DOHH2 (cell line): ENCODE measurements around the gene ARMC10.

Experiments used
- H3F3A ChIP-seq: fragments of 200-600 bp; sonication (generic), shearing (Covaris generic); 2 replicates; pipeline ENCODE4 v1.6.0; 2016; ENCODE audit warnings: antibody characterized with exemption, mild to moderate bottlenecking; ENCODE audit not compliant: control insufficient read depth, insufficient read depth
- H3K27ac ChIP-seq: fragments of 200-600 bp; sonication (generic); 2 replicates; pipeline ENCODE4 v1.5.1; 2014; ENCODE audit warnings: low read depth, mild to moderate bottlenecking, low read length, moderate library complexity
- H3K27me3 ChIP-seq: fragments of 200-600 bp; sonication (generic); 2 replicates; pipeline ENCODE4 v1.6.1; 2014; ENCODE audit warnings: mild to moderate bottlenecking, low read length, mixed read lengths; ENCODE audit not compliant: control insufficient read depth
- H3K36me3 ChIP-seq: fragments of 200-600 bp; sonication (generic); 2 replicates; pipeline ENCODE4 v1.6.1; 2014; ENCODE audit warnings: mild to moderate bottlenecking, low read length, moderate library complexity, mixed read lengths; ENCODE audit not compliant: control insufficient read depth
- H3K4me1 ChIP-seq: fragments of 200-600 bp; sonication (generic); 2 replicates; pipeline ENCODE4 v1.6.1; 2014; ENCODE audit warnings: mild to moderate bottlenecking, low read length, mixed read lengths; ENCODE audit not compliant: control insufficient read depth
- H3K4me2 ChIP-seq: fragments of 200-600 bp; sonication (generic); 2 replicates; pipeline ENCODE4 v1.6.0; 2014; ENCODE audit warnings: mild to moderate bottlenecking, low read length, moderate library complexity
- H3K4me3 ChIP-seq: fragments of 200-600 bp; sonication (generic); 2 replicates; pipeline ENCODE4 v1.5.1; 2014; ENCODE audit warnings: mild to moderate bottlenecking, low read length, mixed read lengths
- H3K79me2 ChIP-seq: fragments of 200-600 bp; sonication (generic); 2 replicates; pipeline ENCODE4 v1.6.1; 2014; ENCODE audit warnings: mild to moderate bottlenecking, low read length, mixed read lengths; ENCODE audit not compliant: control insufficient read depth
- H3K9me2 ChIP-seq: fragments of 200-600 bp; sonication (generic); replicated peaks from 2 replicates; pipeline ENCODE4 v1.6.1; 2014; ENCODE audit warnings: mild to moderate bottlenecking, low read length, mixed read lengths; ENCODE audit not compliant: control insufficient read depth
- H3K9me3 ChIP-seq: fragments of 200-600 bp; sonication (generic); 2 replicates; pipeline ENCODE4 v1.6.1; 2014; ENCODE audit warnings: antibody characterized with exemption, low read length, mixed read lengths; ENCODE audit not compliant: control insufficient read depth, insufficient read depth
- H4K20me1 ChIP-seq: fragments of 200-600 bp; sonication (generic); 2 replicates; pipeline ENCODE4 v1.6.0; 2014; ENCODE audit warnings: low read depth, mild to moderate bottlenecking, antibody characterized with exemption, low read length, moderate library complexity; ENCODE audit not compliant: control insufficient read depth, insufficient read depth
- EZH2phosphoT487 ChIP-seq: fragments of 200-600 bp; sonication (generic); IDR thresholded peaks from 2 replicates; pipeline ENCODE4 v1.6.1; 2017; ENCODE audit warnings: borderline replicate concordance, mild to moderate bottlenecking, antibody characterized with exemption, low read length, moderate library complexity, mixed read lengths
- TF ChIP-seq, protein P1 (sequence below): fragments of 200-600 bp; sonication (generic); IDR thresholded peaks from one replicate; pipeline ENCODE4 v1.5.1; 2014; ENCODE audit warnings: antibody characterized with exemption, mild to moderate bottlenecking, low read depth, low read length; ENCODE audit not compliant: poor library complexity, severe bottlenecking

ARMC10 gene

DNA sequence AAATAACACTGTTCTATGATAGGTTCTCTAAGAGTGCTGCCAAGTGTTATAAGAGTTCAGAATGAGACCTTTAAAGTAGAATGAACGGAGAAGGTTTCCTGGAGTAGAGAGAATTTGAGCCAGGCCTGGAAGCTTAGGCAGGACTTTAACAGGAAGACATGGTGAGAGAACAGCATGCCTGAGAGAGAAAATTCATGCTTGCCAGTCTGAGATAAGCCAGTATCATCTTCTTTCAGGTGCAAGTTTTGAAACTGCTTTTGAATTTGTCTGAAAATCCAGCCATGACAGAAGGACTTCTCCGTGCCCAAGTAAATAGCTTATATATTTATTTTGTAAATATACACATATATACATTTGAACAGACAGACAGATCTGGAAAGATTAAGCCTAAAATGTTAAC, 22.1 kb downstream of the ARMC10 start:
- Histone ChIP-seq H3F3A (peaks cover 17% of the 10 kb centered on the region), H4K20me1 (no peaks in the 10 kb centered on the region), H3K4me3 (no peak overlapping the region), H3K9me3 (no peaks in the 10 kb centered on the region), H3K79me2 (no peaks in the 10 kb centered on the region), H3K4me2 (no peak overlapping the region), H3K9me2 (no peaks in the 10 kb centered on the region), H3K4me1 (no peaks in the 10 kb centered on the region), H3K27me3 (no peaks in the 10 kb centered on the region), H3K27ac (no peak overlapping the region), H3K36me3 (peaks cover 70% of the 10 kb centered on the region)
- TF ChIP-seq, protein P1, sequence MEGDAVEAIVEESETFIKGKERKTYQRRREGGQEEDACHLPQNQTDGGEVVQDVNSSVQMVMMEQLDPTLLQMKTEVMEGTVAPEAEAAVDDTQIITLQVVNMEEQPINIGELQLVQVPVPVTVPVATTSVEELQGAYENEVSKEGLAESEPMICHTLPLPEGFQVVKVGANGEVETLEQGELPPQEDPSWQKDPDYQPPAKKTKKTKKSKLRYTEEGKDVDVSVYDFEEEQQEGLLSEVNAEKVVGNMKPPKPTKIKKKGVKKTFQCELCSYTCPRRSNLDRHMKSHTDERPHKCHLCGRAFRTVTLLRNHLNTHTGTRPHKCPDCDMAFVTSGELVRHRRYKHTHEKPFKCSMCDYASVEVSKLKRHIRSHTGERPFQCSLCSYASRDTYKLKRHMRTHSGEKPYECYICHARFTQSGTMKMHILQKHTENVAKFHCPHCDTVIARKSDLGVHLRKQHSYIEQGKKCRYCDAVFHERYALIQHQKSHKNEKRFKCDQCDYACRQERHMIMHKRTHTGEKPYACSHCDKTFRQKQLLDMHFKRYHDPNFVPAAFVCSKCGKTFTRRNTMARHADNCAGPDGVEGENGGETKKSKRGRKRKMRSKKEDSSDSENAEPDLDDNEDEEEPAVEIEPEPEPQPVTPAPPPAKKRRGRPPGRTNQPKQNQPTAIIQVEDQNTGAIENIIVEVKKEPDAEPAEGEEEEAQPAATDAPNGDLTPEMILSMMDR = no peak
- no peak for TF ChIP-seq EZH2phosphoT487

DNA sequence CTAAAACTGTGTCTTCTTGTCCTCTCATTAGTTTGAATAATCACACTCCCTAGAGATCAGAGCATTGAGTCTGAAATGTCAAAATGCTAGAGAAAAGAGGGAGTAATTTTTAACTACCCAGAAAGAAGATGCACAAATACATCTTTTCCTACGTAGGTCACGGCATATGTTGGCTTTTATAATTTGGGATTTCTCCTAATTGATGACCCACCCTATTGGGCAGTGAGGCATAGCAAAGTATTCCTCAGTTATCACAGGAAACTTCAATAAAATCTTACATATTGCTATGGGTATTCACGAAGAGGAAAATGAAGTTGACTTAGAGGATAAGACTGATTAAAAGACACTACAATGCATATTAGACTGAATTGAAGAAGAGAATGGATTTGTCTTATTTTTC, 25.4 kb downstream of the ARMC10 start:
- H3K27me3 ChIP-seq = no peaks in the 10 kb centered on the region
- H4K20me1 ChIP-seq = no peaks in the 10 kb centered on the region
- H3K9me2 ChIP-seq = no peaks in the 10 kb centered on the region
- H3K4me1 ChIP-seq = no peaks in the 10 kb centered on the region
- H3K4me2 ChIP-seq = no peak overlapping the region
- peaks cover 73% of the 10 kb centered on the region for H3K36me3 ChIP-seq
- no peaks in the 10 kb centered on the region for H3K9me3 ChIP-seq
- peaks cover 12% of the 10 kb centered on the region for H3F3A ChIP-seq
- H3K79me2 ChIP-seq = no peaks in the 10 kb centered on the region
- no peak overlapping the region for H3K27ac ChIP-seq
- TF ChIP-seq, protein P1 = no peak
- TF ChIP-seq EZH2phosphoT487 = no peak
- no peak overlapping the region for H3K4me3 ChIP-seq

DNA sequence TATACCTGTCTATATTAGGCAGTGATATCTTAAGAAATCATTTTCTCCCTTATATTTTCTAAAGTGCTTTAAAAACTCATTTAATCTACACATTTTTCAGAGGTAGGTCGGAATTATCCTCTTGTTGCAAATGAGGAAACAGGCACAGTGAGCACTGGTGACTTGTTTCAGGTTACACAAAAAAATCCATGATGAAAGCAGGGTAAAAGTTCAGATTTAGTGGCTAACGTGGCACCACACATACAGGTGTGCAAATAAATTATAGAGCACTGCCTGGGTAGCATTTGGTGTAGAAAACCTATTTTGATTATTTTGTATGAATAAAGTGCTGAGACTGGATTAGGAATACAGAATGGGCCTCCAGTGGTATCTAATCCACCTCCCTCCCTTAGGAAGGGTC, 26.6 kb downstream of the ARMC10 start:
- no peak overlapping the region for H3K4me2 ChIP-seq
- H3K9me3 ChIP-seq = no peaks in the 10 kb centered on the region
- H3K27me3 ChIP-seq = no peaks in the 10 kb centered on the region
- no peaks in the 10 kb centered on the region for H3K79me2 ChIP-seq
- no peak overlapping the region for H3K4me3 ChIP-seq
- no peaks in the 10 kb centered on the region for H3K9me2 ChIP-seq
- no peak overlapping the region for H3K27ac ChIP-seq
- peaks cover 12% of the 10 kb centered on the region for H3F3A ChIP-seq
- no peaks in the 10 kb centered on the region for H3K4me1 ChIP-seq
- TF ChIP-seq EZH2phosphoT487 = no peak
- TF ChIP-seq, protein P1 = no peak
- no peaks in the 10 kb centered on the region for H4K20me1 ChIP-seq
- H3K36me3 ChIP-seq = peaks cover 72% of the 10 kb centered on the region
